ENCODE data around the gene MRPL55.

MRPL55 gene

DNA sequence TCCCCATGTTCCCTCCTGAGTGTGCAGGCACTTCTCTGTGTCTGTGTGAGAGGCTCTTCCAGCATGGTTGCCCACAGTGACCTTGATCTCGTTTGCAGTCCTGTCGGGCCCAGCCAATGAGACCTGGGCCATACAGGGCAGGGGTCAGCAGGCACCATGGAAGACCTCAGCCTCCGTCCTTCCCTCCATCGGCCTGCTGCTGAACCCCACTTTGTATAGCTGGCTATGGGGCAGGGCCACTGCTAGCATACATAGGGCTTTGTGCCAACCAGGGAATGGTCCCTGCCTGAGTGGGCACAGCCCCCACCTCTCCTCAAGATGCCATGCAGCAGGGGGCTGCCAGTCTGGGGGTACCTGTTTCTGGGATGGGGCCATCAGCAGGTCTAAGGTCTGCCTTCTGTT is 9.8 kb downstream of the MRPL55 start:
- DNase-seq: no peak

DNA sequence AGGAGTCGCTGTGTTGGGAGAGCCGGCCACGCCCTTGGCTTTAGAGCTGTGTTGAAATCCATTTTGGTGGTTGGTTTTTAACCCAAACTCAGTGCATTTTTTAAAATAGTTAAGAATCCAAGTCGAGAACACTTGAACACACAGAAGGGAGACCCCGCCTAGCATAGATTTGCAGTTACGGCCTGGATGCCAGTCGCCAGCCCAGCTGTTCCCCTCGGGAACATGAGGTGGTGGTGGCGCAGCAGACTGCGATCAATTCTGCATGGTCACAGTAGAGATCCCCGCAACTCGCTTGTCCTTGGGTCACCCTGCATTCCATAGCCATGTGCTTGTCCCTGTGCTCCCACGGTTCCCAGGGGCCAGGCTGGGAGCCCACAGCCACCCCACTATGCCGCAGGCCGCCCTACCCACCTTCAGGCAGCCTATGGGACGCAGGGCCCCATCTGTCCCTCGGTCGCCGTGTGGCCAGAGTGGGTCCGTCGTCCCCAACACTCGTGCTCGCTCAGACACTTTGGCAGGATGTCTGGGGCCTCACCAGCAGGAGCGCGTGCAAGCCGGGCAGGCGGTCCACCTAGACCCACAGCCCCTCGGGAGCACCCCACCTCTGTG is 10.7 kb downstream of the MRPL55 start:
- no peak for DNase-seq

DNA sequence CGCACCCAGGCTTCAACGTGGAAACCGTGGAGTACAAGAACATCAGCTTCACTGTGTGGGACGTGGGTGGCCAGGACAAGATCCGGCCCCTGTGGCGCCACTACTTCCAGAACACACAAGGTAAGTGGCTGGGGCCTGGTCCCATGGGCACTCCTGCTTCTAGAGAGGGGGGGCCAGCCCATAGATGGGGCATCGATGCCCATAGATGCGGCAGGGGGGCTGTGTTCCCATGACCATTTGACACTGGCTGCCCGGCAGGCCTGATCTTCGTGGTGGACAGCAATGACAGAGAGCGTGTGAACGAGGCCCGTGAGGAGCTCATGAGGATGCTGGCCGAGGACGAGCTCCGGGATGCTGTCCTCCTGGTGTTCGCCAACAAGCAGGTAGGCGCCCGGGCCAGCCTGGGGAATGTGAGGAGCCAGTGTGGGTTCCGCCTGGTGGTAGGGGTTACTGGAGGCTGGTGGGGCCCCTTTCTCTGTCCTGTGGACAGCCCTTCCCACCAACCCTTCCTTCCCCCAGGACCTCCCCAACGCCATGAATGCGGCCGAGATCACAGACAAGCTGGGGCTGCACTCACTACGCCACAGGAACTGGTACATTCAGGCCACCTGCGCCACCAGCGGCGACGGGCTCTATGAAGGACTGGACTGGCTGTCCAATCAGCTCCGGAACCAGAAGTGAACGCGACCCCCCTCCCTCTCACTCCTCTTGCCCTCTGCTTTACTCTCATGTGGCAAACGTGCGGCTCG is 11.6 kb downstream of the MRPL55 start:
- DNase-seq: no peak

DNA sequence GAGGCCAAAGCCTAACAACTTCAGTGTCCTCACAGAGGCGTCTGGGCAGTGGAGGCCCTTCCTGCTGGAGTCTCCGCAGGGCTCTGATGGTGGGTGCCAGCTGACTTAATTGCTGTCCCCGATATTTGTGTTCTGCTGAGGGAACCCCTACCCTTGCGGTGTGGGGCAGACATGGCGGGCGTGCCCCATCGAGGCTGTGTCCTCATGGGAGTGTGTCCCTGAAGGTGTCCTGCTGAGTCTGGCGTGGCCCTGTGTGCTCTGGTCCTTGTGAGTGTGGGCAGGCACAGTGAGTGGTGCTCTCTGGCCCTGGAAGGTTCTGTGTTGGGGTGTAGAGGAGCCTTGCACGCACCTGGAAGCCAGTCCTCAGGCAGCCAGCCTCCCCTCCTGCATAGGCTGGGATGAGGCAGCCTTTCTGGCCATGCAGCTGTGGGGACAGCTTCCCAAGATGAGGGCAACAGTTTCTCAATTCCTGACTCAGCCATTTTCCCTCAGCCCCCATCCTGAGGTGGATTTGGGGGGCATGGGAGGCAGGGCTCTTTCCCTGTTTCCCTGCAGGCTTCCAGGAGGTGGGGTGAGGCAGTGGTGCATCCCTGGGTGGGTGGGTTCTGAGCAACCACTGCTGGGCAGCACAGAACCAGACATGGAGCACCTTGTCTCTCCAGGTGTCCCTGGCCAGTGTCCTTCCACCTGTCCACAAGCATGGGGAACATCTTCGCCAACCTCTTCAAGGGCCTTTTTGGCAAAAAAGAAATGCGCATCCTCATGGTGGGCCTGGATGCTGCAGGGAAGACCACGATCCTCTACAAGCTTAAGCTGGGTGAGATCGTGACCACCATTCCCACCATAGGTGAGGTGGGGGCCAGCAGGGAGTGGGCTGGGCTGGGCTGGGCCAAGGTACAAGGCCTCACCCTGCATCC is 12.4 kb downstream of the MRPL55 start:
- no peak for DNase-seq

DNA sequence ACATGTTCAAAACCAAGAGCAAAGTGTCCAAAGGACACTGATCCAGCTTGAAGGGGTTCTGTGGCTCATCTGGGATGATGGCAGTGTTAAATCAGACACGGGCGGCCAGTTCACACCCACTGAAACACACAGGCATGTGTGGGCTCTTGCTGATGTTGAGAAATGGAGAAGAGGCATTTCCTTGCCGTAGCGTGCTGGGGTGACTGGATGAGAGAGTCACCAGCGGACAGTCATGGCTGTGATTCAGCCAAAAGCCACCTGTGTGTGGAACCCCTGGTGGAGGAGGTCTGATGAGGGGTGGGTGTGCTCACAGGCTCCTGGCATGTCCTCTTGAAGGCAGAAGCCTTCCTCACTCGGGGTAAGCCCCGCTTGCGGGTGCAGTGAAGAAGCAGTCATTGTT is 13.2 kb downstream of the MRPL55 start:
- DNase-seq: no peak

DNA sequence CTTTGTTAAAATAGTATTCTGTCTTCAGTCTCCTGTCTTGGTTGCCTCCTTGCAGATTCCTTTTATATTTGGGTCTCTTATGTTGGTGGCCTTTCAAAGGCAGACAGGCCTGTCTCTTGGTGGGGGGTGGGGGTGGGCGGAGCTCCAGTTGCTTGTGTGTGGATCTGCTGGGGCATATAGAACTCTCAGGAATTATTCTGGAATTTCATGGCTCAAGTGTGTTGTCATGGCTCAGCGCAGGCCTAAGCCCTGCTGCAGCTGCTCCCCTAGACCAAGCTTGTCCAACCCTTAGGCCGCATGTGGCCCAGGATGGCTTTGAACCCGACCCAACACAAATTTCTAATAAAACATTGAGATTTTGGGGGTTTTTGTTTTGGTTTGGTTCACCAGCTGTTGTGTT is 13.9 kb downstream of the MRPL55 start:
- no peak for DNase-seq

DNA sequence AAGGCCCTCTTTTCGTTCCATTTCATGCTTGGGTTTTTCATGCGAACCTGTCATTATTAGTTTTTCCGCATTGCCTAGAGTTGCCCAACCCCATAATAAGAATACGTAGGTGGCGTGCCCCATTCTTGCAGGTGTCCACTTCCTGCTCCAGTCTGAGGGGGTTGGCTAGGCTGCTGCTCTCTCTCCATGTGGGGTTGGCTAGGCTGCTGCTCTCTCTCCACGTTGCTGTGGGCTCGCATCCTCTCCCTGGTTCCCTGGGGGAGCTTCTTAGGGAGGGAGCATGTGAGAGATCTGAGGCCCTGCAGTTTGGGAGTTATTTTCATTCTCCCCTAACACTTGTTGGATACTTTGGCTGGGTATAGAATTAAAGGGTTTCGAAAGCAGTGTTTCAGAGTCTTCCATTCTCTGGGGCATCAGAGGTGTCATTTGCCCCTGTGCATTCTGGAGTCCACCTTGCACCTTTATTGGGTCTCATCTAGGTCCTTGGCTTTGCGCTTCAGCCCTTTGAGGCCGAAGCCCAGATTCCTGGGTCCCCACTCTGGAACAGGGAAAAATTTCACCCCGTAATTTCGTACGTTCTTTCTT is 14.6 kb downstream of the MRPL55 start:
- DNase-seq: no peak

DNA sequence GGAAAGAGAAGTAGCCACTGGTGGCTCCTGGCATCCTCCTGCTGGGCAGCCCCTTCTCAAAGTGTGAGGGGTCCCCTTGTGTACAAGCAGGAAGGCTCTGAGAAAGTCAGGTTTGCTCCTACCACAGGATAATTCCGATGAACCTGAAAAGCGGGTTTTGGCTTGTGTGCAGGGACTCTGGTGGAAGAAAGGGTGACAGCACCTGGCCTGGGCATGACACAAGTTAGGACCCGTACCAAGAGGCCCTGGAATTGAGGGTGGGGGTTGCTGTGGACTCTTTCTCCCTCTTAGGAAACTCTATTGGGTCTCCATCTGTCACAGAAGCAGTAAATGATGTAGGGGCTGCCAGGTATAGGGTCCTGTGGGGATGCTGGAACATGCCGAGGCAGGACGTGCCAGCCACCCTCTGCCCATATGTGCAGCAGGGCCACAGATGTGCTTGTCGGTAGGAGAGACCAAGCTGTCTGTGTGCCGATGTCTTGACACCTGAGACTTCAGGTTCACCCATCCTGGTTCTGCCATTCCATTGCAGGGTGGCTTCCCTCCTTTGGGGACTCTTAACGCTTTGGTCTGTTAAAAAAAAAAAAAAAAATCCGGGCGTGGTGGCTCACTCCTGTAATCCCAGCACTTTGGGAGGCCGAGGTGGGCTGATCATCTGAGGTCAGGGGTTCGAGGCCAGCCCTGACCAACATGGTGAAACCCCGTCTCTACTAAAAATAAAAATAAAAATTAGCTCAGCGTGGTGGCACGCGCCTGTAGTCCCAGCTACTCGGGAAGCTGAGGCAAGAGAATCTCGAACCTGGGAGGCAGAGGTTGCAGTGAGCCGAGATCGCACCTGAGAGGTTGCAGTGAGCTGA is 15.8 kb downstream of the MRPL55 start:
- no peak for DNase-seq

DNA sequence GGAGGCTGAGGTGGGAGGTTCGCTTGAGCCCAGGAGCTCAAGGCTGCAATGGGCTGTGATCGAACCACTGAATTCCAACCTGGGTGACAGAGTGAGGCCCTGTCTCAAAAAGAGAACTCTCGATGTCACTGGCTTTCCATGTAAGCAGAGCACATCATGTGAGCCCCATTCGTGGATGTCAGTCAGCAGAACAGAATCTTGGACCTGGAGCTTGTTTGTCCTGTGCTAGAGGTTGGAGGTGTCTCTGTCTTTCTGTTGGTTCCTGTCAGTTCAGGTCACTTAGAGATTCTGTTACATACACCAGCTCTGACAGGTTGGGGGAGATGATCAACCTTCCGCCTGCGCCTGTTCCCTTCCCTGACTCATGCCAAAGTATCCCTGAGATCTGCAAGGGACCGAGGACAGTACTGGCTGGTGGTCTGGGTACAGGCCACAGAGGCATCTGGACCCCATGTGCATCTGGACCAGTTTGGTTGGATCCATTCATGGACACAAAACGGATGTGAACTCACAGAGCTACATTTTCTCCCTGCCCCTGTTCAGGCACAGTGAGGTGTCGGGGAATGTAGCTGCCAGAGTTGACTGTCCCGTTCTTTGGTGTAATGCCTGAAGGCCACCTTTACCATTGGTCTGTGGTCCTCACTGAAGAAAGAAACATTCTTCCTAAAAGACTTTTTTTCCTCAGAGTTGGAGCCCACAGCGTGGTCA is 16.6 kb downstream of the MRPL55 start:
- no peak for DNase-seq

DNA sequence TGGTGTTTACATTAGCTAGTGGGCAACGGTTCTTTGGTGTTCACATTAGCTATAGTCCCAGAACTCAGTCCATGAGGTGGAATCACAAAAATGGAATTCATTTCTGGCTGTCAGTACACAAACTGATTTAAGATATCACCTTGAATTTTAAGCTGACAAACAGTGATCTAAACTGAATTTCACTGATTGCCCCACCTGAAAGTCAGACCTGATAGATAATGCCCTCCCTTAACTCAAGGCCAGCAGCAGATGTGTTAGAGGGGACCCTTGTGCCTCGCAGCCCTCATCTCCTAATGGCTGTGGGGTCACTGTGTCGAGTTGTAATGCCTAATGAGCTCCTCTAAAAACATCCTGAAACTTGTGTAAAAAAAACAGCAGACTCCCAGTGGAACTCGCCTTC is 18.0 kb downstream of the MRPL55 start:
- no peak for DNase-seq

DNA sequence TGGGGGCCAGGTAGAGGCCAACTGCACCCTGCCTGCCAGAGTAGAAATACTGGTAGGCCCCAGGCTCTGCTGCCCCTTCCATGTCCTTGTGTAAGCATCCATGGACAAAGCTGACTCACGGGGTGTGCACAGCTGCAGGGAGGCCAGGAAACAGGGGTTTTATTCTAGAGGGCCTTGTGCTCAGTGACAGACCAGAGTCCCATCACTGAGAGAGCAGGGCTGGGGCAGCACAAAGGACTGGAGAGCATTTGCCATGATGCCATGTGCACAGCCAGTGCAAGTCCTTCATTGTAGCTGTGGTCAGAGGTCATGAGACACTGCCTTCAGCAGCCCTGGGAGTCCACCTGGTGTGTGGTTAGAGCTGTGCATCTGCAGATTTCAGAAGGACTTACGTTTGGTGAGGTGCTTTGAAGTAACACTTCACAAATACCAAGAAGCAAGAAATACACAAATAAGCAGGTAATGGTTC is 18.5 kb downstream of the MRPL55 start:
- DNase-seq: no peak

DNA sequence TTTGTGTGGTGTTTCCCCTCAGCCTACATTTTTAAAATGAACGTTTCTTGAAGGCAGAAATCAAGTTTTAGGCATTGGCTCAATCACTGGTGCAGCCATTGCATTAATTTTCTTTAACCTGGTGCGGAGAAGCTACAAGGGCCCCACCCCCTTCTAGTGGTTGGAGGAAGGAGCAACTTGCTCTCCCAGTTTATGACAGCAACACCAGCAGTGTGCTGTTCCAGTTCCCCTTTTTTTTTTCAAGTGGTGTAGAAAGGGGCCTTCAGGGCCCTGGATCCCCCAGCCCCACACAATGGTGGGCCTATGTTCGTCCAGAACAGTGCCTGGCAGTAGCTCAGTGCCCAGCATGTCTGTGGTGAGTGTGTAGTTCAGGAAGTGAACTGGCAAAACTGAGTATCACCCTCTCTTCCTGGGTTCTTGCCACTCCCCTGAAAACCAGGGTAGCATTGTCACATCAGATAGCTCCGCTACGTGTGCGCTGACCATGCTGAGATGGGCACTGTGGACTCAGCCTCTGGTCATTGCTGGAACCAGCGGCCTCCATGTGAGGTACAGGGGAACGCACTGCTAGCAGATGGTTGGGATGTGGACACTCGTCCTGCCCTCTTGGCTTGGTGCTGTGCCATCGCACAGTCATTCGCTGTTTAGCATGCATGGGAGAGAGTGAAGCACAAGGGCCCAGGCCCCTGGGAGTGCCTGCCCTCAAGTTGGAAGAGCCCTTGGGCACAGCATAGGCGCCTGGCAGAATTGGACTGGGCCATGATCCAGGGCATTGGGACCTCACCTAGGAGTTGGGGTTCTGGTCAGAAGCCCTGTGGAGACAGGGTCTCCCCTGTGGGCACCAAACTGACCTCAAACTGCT is 19.3 kb downstream of the MRPL55 start:
- no peak for DNase-seq

DNA sequence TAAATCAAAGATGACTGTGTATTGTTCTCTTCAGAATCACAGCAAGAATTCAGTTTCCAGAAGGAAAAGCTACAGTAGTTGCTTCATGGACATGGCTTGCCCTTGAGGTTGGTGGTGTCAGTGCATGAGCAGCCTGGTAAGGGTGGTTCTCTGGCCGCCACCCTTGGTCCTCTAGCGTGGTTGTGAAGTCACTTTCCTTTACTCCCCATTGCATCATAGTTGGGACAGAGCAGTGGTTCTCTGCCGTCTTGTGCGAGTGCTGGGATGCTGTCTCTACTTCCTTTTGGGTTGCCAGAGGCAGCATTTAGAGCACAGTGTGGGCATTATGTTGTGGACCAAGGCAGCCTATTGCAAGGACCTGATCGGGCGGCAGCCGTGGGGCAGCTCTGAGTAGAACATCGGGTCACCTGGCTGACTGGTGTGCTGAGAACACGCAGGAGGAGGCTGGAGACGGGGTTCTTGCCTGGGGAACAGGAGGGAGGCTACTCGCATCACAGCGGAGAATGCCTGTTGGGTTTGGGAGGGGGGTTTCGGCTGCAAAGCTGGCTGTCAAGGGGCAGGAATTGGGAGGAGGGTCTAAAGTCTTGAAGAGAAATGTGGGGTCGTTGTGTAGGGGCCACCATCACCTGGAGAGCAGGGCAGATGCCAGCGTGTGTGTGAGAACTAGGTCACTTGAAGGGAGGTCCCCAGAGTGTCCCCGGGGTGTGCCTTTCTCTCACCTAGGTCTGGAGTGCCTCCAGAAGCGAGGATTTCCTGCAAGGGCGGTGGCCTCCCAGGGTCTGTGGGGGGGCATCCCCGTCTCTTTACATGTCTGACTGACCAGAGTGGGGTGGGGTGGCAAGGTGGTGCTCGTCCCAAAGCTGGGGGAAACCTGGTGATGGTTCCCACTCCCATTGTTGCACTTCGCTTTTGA is 20.3 kb downstream of the MRPL55 start:
- DNase-seq: no peak

DNA sequence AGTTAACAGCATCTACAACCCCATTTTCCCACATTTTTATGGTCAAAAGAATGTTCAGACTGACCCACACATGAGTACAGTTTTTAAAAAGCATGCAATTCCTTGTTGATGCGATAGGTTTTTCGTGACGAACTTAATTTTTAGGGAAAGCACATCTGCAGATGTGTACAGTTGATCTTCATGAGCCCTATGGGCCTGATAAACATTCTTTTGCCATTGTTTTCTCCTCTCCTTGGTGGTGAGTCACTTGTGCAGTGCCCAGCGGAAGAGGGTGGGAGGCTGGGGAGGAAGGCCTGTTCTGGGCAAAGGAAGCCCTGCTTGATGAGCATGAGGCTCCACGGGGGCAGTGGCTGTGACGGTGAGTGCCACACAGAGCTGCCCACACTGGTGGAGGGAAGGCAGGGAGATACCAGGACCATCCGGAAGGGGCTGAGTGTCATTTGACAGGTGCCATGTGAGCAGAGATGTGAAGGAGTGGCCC is 21.3 kb downstream of the MRPL55 start:
- peak; percentile 44 for DNase-seq

DNA sequence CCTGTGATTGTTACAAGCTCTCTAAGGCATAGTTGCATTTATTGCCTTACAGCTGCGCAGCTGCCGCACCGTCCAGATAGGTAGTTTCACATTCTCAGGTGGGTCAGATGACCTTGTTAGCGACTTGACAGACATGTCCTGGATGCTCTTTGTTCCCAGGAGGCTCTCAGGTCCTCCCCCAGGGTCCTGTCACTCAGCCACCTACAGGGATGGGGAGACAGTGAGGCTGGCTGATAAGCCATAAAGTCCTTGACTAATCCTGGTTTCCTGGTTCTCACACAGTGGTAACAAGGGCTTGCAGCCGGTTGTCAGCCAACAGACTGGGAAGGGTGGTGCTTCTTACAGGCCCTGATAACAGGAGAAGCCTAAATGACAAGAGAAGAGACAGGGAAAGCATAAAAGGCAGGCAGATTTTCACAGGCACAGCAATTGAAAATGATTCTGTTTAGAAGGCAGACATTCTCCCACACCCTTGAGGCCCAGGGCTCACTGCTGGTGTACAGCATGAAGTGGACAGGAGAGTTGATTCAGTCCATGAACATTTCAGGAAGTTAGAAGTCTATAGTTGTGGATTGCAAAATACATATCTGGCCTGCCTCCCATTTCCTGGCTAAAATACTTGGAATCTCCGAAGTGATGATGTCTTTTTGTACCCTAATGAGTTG is 23.7 kb downstream of the MRPL55 start:
- no peak for DNase-seq

DNA sequence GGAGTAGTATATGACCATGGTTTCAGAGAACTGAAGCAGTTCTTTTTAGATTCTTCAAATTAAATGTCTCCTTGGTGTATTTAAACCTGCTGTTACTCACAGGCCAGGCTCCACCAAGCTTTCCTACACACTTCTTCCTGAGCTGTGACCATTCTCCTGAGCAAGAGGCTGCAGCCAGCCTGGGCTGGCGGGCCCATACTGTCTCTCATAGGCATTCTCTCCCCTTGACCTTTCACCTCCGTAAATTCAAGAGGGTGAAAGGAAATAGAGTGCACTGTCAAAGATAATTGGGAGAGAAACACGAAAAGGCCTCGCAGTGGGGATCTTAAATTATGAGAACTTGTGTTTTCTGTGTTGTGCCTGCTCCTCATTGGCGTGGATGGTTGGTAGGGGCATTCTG is 24.3 kb downstream of the MRPL55 start:
- DNase-seq: no peak

DNA sequence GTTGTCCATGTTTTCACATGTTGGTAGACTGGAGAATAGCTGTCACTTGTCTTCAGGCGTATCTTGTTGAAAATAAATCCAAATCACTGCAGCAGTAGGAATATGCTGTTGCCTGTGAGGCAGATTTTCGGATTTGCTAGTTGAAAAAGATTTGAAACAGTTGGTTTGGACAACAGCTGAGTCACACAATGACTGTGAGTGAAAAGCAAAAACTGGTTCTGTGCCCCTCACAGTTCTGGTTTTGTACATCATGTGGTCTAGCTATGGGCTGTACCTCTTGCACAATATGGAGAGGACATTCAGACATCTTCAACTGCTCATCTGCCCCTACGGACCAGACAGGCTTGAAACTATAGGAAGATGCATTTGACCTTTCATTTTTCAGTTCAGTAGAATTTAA is 24.8 kb downstream of the MRPL55 start:
- peak; percentile 58 for DNase-seq

DNA sequence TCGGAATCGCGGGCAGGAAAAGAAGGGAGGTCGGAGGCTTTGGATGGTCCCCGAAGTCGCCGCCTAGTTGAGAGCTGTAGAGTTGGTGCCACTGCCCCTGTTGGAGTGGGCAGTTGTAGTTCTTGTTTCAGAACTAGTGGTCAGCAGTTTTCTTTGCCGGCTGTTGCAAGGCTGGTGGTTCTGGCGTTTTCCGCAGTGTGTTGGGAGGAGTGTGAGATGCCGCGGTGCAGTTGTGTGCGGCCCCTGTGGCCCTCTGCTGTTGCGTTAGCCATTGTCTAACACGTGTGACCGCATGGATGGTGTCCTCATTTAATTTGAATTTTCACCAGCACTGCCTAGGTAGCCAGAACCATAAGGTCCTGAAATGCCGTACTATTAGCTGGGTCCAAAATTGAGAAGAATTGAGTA is 25.2 kb downstream of the MRPL55 start:
- no peak for DNase-seq

Measured in activated CD4-positive, alpha-beta T cell treated with anti-CD3 and anti-CD28 coated beads, Interleukin-2, Interleukin-6, amounts not matched to agents 100 ng/mL and 50 ng/mL, durations not matched to agents 16 hours and 8 hours (primary cell).